ENCODE data around the gene TCHHL1.
"Not testable (repeated sequence)": the region's sequence is repeated elsewhere in the genome, so short reads cannot be mapped to it uniquely, and the experiment has no call there.

TCHHL1 gene

GRCh38 chr1:152084853-152085252 lies 4.0 kb downstream of the TCHHL1 start:
- DNase-seq, result no peak

GRCh38 chr1:152081026-152081425 lies 7.8 kb downstream of the TCHHL1 start:
- DNase-seq, result not testable (repeated sequence)

- DNase-seq, result not testable (repeated sequence)
These were observed 8.4 kb downstream of the TCHHL1 start for GRCh38 chr1:152080494-152080893.

DNA sequence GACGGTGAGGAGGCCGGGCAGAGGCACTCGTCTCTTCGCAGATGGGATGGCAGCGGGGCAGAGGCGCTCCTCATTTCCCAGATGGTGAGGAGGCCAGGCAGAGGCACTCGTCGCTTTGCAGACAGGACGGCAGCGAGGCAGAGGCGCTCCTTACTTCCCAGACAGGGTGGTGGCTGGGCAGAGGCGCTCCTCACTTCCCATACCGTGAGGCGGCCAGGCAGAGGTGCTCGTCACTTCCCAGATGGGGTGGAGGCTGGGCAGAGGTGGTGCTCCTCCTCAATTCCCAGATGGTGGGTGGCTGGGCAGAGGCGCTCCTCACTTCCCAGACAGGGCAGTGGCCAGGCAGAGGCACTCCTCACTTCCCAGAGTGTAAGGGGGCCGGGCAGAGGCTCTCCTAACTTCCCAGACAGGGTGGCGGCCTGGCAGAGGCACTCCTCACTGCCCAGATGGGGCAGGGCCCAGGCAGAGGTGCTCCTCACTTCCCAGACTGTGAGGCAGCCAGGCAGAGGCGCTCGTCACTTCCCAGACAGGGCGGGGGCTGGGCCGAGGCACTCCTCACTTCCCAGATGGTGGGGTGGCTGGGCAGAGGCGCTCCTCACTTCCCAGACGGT lies 9.9 kb downstream of the TCHHL1 start:
- no peak for DNase-seq

GRCh38 chr1:152072311-152072710 lies 16.6 kb downstream of the TCHHL1 start:
- no peak for DNase-seq

DNA sequence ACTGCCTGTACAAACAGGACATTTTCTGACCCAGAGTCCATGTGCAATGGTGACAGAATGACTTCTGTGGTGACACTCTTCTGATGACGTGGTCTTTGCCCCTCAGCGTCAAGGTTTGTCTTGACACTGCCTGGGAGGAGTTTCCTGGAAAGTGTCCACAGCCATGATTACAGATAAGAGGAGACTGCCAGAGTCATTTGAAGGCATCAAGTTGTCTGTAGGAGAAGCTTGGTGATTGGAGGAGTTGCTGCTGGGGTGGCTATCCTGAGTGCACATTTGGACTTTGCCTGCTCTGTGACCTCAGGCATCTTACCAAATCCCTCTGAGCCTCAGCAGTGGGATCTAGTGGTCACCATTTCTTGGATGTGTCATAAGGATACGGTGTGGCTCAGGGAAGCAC lies 17.7 kb downstream of the TCHHL1 start:
- no peak for DNase-seq

DNA sequence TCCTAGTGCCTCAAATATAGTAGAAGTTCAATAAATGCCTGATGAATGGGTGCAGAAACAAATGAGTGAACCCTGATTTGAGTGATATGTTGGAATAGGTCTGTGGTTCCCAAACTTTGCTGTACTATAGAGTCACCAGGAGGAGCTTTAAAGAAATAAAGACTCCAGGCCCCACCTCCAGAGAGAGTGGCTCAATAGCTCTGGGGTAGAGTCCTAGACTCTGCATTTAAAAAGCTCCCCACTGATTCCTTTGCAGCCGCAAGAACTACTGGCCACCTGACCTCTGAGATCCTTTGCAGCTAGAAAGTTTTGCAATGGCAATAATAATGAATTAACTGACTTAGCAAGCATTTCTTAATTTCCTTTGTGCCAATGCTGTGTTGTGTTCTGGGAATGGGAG lies 20.9 kb downstream of the TCHHL1 start:
- DNase-seq, result no peak

DNA sequence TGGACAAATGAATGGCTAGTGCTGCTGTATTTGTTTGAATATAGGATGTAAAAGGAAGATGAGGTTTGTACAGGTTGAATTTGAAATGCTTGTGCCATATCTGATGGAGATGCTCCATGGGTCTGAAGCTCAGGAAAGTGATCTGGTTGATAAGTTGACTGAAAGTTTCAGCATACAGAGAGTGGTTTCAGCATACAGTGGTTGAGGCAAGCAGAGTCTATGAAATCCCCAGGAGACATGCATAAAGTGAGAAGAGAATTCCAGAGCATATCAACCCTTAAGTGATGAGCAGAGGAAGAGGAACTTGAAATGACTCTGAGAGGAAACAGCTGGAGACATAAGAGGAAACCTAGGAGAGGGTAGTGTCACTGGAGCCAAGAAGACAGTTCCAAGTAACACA lies 21.7 kb downstream of the TCHHL1 start:
- no peak for DNase-seq

DNA sequence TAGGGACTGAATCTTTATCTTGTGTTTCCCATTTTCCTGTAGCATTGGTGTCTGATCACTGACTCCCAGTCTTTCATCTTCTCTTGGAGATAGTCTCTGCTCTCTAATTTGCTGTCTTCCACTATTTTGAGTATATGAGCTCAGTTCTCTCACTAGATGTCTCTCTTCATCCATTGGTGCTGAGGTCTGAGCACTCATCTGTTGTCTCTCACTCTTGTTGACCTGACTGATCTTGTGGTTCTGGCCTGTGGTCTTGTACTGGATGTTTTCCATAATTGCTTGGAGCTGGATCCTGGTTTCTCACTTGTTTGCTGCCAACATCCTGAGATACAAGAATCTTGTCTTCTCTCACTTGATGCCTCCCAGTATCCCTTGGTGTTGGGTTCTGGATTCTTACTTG lies 26.9 kb downstream of the TCHHL1 start:
- DNase-seq, result no peak

DNA sequence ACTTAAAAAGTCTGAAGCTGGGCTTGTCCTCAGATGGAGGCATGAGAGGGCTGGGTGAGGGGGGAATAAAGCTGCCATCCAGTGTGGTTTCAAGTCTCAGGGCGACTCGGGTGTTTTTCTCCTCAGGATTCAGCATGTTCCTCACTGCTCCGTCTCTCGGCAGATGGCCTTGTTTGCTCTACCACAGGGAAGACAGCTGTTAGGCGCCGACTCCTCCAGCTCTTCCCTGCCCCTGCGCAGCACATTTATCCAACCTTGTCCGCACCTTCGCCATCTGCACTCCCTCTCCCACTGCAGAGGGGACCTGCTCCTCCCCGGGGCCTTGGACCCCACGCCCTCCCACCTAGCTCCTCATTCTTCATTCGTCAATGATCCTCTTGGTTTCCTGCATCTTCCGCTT lies 35.5 kb downstream of the TCHHL1 start:
- peak in 1 of 2 experiments; percentile 16 for DNase-seq

GRCh38 chr1:152052606-152053005 lies 36.3 kb downstream of the TCHHL1 start:
- peak; percentile 74 to 75 for DNase-seq

DNA sequence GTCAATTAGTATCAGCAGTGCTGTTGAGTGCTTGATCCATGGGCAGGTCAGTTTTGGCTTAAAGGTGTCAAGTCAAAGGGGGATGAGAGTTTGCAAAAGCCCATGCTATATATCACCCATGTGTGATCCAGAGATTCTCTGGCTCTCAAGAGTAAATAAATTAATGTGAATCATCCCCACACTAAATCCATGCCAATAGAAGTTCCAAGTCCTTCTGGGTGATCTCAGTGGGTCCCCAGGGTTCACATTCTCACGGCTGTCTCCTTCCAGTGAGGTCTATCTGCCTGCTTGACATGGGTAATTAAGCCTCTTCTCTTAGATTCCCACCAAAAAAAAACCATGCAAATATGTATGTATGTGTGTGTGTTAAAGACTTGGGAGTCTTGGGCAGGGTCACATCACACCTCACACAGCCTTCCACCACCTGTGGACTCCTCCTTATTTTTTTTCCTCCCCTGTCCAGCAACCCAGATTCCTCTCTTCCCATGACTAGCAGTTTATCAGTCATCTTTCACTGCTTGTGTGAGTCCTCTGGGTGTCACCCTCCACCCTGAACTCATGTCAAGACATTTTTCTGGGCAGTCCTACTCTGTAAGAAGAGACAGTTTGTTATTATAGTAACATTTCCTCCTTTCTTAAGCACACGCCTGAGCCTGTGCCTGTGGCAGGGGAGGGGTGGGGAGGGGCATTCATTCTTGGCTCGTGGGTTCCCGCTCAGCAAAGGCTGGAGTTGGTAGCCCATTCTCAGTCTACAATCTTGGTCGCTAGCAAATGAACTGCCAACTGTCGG lies 37.8 kb downstream of the TCHHL1 start:
- no peak for DNase-seq

- no peak for DNase-seq
These were observed 39.4 kb downstream of the TCHHL1 start for GRCh38 chr1:152049291-152050083.

- no peak for DNase-seq
These were observed 40.4 kb downstream of the TCHHL1 start for GRCh38 chr1:152048416-152049009.

- DNase-seq, result peak in 1 of 2 experiments; percentile 35
These were observed 41.0 kb downstream of the TCHHL1 start for GRCh38 chr1:152047730-152048415.

- no peak for DNase-seq
These were observed 41.5 kb downstream of the TCHHL1 start for GRCh38 chr1:152047413-152047729.

- no peak for DNase-seq
These were observed 44.5 kb downstream of the TCHHL1 start for GRCh38 chr1:152044386-152044785.

GRCh38 chr1:152043870-152044269 lies 45.0 kb downstream of the TCHHL1 start:
- DNase-seq, result no peak

DNA sequence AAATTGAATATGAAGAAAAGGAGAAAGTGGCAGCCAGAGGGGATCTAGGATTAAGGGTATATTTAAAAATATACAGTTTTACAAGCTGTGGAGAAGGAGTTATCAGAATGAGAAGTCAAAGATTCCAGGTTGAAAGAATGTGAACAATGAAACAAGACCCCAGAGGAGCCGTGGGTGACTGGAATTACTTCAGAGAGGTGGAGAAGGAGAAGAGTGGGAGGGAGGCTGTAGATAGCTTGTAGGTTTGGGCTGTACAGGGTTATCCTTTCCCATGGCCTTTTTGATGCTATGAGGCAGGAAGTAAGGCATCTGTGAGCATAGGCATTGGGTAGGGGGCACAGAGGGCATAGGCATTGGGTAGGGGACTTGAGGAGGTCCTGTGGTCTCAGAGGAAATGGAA lies 46.8 kb downstream of the TCHHL1 start:
- DNase-seq, result no peak

DNA sequence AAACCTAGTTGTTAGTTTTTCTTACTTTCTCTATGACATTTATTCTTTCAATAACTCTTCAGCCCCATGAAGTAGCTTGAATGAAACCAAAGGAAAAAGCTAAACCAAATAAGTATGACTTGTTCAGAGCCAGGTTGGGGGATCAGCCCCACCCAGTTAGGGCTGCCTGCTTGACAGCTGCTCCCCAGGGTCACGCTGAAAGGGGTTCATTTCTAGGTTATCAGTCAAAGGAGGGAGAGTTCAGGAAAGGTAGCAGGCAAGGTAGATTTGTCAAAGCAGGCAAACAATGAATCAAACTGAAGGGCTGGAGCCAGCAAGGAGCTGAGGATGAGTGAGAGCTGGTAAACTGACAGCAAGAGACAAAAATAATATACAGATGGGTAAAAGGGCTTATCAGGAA lies 49.0 kb downstream of the TCHHL1 start:
- no peak for DNase-seq

- no peak for DNase-seq
These were observed 49.4 kb downstream of the TCHHL1 start for GRCh38 chr1:152039461-152039860.

- no peak for DNase-seq
These were observed 50.0 kb downstream of the TCHHL1 start for GRCh38 chr1:152038871-152039270.
